Stimulated activated CD8-positive, alpha-beta memory T cell treated with anti-CD3 and anti-CD28 coated beads, Interleukin-15, amount 100 ng/mL, for 48 hours (primary cell): ENCODE results near the gene KCNE1.
"Not testable (repeated sequence)": the region's sequence is repeated elsewhere in the genome, so short reads cannot be mapped to it uniquely, and the experiment has no call there.

ENCODE experiments used
- DNase-seq, 2 donors: peaks; one replicate each; pipeline ENCODE4 v3.0.0-alpha.2; 2020; ENCODE audit warnings: low read depth in 2 of 2

Gene KCNE1

GRCh38 chr21:34511787-34512455 lies at the start of gene KCNE1:
Gene KCNE1, minus strand, starts transcription at chr21:34512210. Its CDS starts 62,576 bp downstream, at chr21:34449634.
- no peak for DNase-seq

GRCh38 chr21:34561806-34562205 lies 49.8 kb upstream of the KCNE1 start:
- no peak for DNase-seq

GRCh38 chr21:34560609-34561008 lies 48.6 kb upstream of the KCNE1 start:
- DNase-seq: no peak

GRCh38 chr21:34560021-34560420 lies 48.0 kb upstream of the KCNE1 start:
- no peak for DNase-seq

GRCh38 chr21:34559089-34559631 lies 47.1 kb upstream of the KCNE1 start:
- DNase-seq: no peak

- DNase-seq: no peak
Measured at GRCh38 chr21:34558166-34558565, 46.2 kb upstream of the KCNE1 start.

- DNase-seq: no peak
Measured at GRCh38 chr21:34557261-34557660, 45.3 kb upstream of the KCNE1 start.

GRCh38 chr21:34554670-34555069 lies 42.7 kb upstream of the KCNE1 start:
- DNase-seq: not testable (repeated sequence)

GRCh38 chr21:34554227-34554626 lies 42.2 kb upstream of the KCNE1 start:
- DNase-seq: no peak

GRCh38 chr21:34553151-34553952 lies 41.3 kb upstream of the KCNE1 start:
- DNase-seq: no peak

GRCh38 chr21:34552360-34553098 lies 40.5 kb upstream of the KCNE1 start:
- DNase-seq: no peak

- DNase-seq: no peak
Measured at GRCh38 chr21:34550182-34550799, 38.3 kb upstream of the KCNE1 start.

GRCh38 chr21:34548781-34549376 lies 36.9 kb upstream of the KCNE1 start:
- no peak for DNase-seq

GRCh38 chr21:34546542-34546941 lies 34.5 kb upstream of the KCNE1 start:
- DNase-seq: no peak

- DNase-seq: no peak
Measured at GRCh38 chr21:34545079-34545884, 33.3 kb upstream of the KCNE1 start.

GRCh38 chr21:34544032-34544496 lies 32.1 kb upstream of the KCNE1 start:
- no peak for DNase-seq

- no peak for DNase-seq
Measured at GRCh38 chr21:34543017-34543416, 31.0 kb upstream of the KCNE1 start.

GRCh38 chr21:34540206-34540605 lies 28.2 kb upstream of the KCNE1 start:
- no peak for DNase-seq

GRCh38 chr21:34537838-34538237 lies 25.8 kb upstream of the KCNE1 start:
- no peak for DNase-seq

- no peak for DNase-seq
Measured at GRCh38 chr21:34536820-34537219, 24.8 kb upstream of the KCNE1 start.
